Vagina (tissue), 2 donors: ENCODE measurements around the gene ASMT. TPM values are rescaled to one million over a fixed set of nuclear protein-coding genes. Genes with fewer than 3 reads are reported as not detected.

Experiments used
- DNase-seq, 2 donors: peaks; one replicate each; pipeline ENCODE4 v3.0.0-alpha.2; 2017; ENCODE audit errors: extremely low spot score in 2 of 2
- H3K27ac ChIP-seq: fragments of 200-600 bp; sonication (generic); one replicate; pipeline ENCODE4 v1.5.1; 2019
- H3K27me3 ChIP-seq: fragments of 200-600 bp; sonication (generic); one replicate; pipeline ENCODE4 v1.5.1; 2019
- H3K36me3 ChIP-seq, 2 donors: fragments of 200-600 bp; sonication (generic); one replicate each; pipeline ENCODE4 v1.5.1; 2017 to 2019
- H3K4me1 ChIP-seq: fragments of 200-600 bp; sonication (generic); one replicate; pipeline ENCODE4 v1.5.1; 2019
- H3K4me3 ChIP-seq, 2 donors: fragments of 200-600 bp; sonication (generic); 1 replicate in 1 of 2; 2 replicates in 1 of 2; pipeline ENCODE4 v1.5.1; 2016 to 2019
- H3K9me3 ChIP-seq: fragments of 200-600 bp; sonication (generic); one replicate; pipeline ENCODE4 v1.5.1; 2019
- CTCF ChIP-seq, 3 experiments: fragments of 450-650 bp in 2 of 3; fragments of 200-600 bp in 1 of 3; sonication (generic) in 1 of 3; IDR thresholded peaks; one replicate each; pipeline ENCODE4 v1.5.1; 2017 to 2019; ENCODE audit warnings: antibody characterized with exemption in 3 of 3, mild to moderate bottlenecking in 2 of 3, moderate library complexity in 2 of 3
- POLR2A ChIP-seq, 2 donors: fragments of 450-650 bp; IDR thresholded peaks; one replicate each; pipeline ENCODE4 v1.6.1; 2017; ENCODE audit warnings: antibody characterized with exemption in 2 of 2, mild to moderate bottlenecking in 2 of 2, moderate library complexity in 2 of 2
- POLR2AphosphoS5 ChIP-seq, 2 donors: sonication (generic); formaldehyde crosslinking; IDR thresholded peaks; one replicate each; pipeline ENCODE4 v1.9.0; 2017; ENCODE audit warnings: antibody characterized with exemption in 2 of 2, mild to moderate bottlenecking in 2 of 2, low read depth in 1 of 2; ENCODE audit not compliant: insufficient read depth in 1 of 2
- intact Hi-C: fragments of 100-400 bp; cut with DNase I; formaldehyde crosslinking; loops from one replicate; pipeline ENCODE4 v1.15.1; 2023
- total RNA-seq: library from RNA; depleted of rRNA; stranded (reverse); fragments of >200 nt; gene quantifications from one replicate; pipeline ENCODE4 v1.2.3, GENCODE V29; 2016

ASMT gene
- total RNA-seq, 1 donor from 2014 or later, result not detected

DNA sequence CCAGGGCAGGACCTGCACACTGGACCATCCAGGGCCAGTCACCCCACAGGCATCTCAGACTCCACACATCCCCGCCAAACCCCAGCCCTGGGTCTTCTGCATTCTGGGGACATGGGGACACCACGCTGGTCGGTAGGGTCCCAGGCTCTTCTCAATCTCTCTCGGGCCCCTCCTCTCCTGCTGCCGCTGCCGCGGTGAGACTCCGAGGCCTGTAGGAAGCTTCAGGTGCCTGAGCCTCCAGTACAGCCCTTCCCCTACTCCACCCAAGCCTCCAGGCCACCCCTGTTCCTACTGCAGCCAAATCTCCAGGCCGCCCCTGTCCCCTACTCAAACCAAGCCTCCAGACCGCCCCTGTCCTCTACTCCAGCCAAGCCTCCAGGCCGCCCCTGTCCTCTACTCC, 5.5 kb upstream of the ASMT start:
- intact Hi-C loops, result no loop called here
- H3K4me1 ChIP-seq, result no peaks in the 10 kb centered on the region
- no peaks in the 10 kb centered on the region for H3K9me3 ChIP-seq
- DNase-seq, result no peak
- H3K4me3 ChIP-seq, result no peak overlapping the region
- TF ChIP-seq POLR2A (IDR thresholded peaks at IDR 0.05) (no peak), CTCF (IDR thresholded peaks at IDR 0.05) (no peak), POLR2AphosphoS5 (IDR thresholded peaks at IDR 0.05; ENCODE audit: insufficient read depth in 1 of 2, low read depth in 1 of 2) (no peak)
- H3K27ac ChIP-seq, result no peak overlapping the region
- H3K36me3 ChIP-seq, result no peaks in the 10 kb centered on the region
- no peaks in the 10 kb centered on the region for H3K27me3 ChIP-seq

GRCh38 chrX:1609762-1610161, 5.1 kb upstream of the ASMT start:
- H3K27me3 ChIP-seq, result no peaks in the 10 kb centered on the region
- no peak overlapping the region for H3K4me3 ChIP-seq
- no peak overlapping the region for H3K27ac ChIP-seq
- H3K9me3 ChIP-seq, result no peaks in the 10 kb centered on the region
- DNase-seq, result no peak
- no peaks in the 10 kb centered on the region for H3K4me1 ChIP-seq
- no peaks in the 10 kb centered on the region for H3K36me3 ChIP-seq
- intact Hi-C loops, result no loop called here
- TF ChIP-seq POLR2AphosphoS5 (IDR thresholded peaks at IDR 0.05; ENCODE audit: insufficient read depth in 1 of 2, low read depth in 1 of 2) (no peak), CTCF (IDR thresholded peaks at IDR 0.05) (no peak), POLR2A (IDR thresholded peaks at IDR 0.05) (no peak)

DNA sequence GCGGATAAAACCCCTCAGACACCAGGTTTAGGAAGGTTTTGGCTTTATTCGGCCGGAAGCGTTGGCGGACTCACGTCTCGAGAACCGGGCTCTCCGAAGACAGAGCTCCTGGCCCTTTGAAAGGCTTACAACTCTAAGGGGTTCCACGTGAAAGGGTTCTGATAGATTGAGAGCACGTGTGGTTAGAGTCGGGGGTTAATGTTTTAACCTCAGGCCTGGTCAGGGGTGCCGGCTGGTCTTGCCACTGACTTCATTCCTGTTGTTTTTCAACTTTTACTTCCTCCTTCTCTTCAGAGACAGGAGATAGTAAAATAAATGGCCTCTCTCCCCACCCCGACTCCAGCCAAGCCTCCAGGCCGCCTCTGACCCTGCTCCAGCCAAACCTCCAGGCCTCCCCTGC, 4.7 kb upstream of the ASMT start:
- H3K9me3 ChIP-seq, result no peaks in the 10 kb centered on the region
- TF ChIP-seq CTCF (IDR thresholded peaks at IDR 0.05) (no peak), POLR2A (IDR thresholded peaks at IDR 0.05) (no peak), POLR2AphosphoS5 (IDR thresholded peaks at IDR 0.05; ENCODE audit: insufficient read depth in 1 of 2, low read depth in 1 of 2) (no peak)
- no peaks in the 10 kb centered on the region for H3K4me1 ChIP-seq
- no peak for DNase-seq
- no peak overlapping the region for H3K4me3 ChIP-seq
- H3K27ac ChIP-seq, result no peak overlapping the region
- intact Hi-C loops, result no loop called here
- no peaks in the 10 kb centered on the region for H3K27me3 ChIP-seq
- no peaks in the 10 kb centered on the region for H3K36me3 ChIP-seq

- H3K36me3 ChIP-seq, result no peaks in the 10 kb centered on the region
- no peaks in the 10 kb centered on the region for H3K4me1 ChIP-seq
- TF ChIP-seq CTCF (IDR thresholded peaks at IDR 0.05) (no peak), POLR2A (IDR thresholded peaks at IDR 0.05) (no peak), POLR2AphosphoS5 (IDR thresholded peaks at IDR 0.05; ENCODE audit: insufficient read depth in 1 of 2, low read depth in 1 of 2) (no peak)
- DNase-seq, result no peak
- no peaks in the 10 kb centered on the region for H3K27me3 ChIP-seq
- intact Hi-C loops, result no loop called here
- no peak overlapping the region for H3K27ac ChIP-seq
- no peak overlapping the region for H3K4me3 ChIP-seq
- no peaks in the 10 kb centered on the region for H3K9me3 ChIP-seq
Observed at GRCh38 chrX:1610736-1611135, 4.1 kb upstream of the ASMT start.

- DNase-seq, result no peak
- H3K27ac ChIP-seq, result no peak overlapping the region
- H3K4me3 ChIP-seq, result no peak overlapping the region
- H3K9me3 ChIP-seq, result no peaks in the 10 kb centered on the region
- H3K36me3 ChIP-seq, result no peaks in the 10 kb centered on the region
- H3K4me1 ChIP-seq, result no peaks in the 10 kb centered on the region
- H3K27me3 ChIP-seq, result no peaks in the 10 kb centered on the region
- intact Hi-C loops, result no loop called here
- no peak for TF ChIP-seq CTCF (IDR thresholded peaks at IDR 0.05)
- TF ChIP-seq POLR2A (IDR thresholded peaks at IDR 0.05), result no peak
- no peak for TF ChIP-seq POLR2AphosphoS5 (IDR thresholded peaks at IDR 0.05; ENCODE audit: insufficient read depth in 1 of 2, low read depth in 1 of 2)
Observed at GRCh38 chrX:1612641-1613286, 2.1 kb upstream of the ASMT start.
